ENCODE data around the gene GID8.

DNA sequence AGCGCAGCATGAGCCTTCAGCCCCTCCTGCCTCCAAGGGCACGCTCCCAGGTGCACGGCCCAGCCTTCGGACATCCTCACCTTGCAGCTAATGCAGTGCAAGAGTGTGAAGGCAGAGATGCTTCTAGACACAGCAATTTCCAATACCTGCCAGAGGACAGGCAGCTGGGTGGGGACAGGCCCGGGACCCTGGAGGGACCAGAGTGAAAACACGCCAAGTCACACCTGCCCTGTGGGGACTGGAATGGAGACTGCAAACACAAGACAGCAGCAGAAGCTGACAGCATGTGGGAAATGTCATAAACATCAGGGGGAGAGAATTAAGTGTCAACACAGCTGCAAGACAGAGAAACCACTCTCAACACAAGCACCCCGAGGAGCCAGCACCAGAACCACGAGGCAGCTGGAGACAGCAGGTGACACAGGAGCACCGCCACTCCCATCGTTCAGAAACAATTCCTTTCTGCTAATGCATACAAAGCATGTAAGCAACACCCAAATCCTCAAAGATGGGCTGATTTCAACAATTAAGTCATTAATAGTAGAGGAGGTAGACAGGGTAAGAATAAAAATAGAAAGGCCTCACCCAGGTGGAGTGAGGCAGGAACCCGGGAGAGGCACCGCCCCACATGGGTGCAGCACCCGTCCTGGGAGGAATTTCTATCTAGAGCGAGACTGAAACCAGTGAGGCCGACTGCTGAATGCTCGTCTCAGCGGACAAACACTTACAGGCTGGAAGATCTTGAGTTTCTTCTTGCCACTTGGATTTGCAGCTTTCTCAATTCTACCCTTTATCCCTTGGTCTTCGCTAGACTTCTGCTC lies 28.8 kb upstream of the GID8 start:
- TF ChIP-seq, protein P1, sequence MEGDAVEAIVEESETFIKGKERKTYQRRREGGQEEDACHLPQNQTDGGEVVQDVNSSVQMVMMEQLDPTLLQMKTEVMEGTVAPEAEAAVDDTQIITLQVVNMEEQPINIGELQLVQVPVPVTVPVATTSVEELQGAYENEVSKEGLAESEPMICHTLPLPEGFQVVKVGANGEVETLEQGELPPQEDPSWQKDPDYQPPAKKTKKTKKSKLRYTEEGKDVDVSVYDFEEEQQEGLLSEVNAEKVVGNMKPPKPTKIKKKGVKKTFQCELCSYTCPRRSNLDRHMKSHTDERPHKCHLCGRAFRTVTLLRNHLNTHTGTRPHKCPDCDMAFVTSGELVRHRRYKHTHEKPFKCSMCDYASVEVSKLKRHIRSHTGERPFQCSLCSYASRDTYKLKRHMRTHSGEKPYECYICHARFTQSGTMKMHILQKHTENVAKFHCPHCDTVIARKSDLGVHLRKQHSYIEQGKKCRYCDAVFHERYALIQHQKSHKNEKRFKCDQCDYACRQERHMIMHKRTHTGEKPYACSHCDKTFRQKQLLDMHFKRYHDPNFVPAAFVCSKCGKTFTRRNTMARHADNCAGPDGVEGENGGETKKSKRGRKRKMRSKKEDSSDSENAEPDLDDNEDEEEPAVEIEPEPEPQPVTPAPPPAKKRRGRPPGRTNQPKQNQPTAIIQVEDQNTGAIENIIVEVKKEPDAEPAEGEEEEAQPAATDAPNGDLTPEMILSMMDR (IDR thresholded peaks at IDR 0.05) = no peak
- TF ChIP-seq POLR2A (IDR thresholded peaks at IDR 0.05) (no peak), EP300 (IDR thresholded peaks at IDR 0.05) (no peak), POLR2AphosphoS5 (IDR thresholded peaks at IDR 0.05) (no peak)
